GM12878 (cell line): ENCODE data around the gene ABCB4. TPM values are rescaled to one million over a fixed set of nuclear protein-coding genes. Genes with fewer than 3 reads are reported as not detected.

ENCODE experiments used
- BMI1 ChIP-seq: fragments of 450-650 bp; IDR thresholded peaks from 2 replicates; pipeline ENCODE4 v1.6.1; 2016; ENCODE audit warnings: mild to moderate bottlenecking, moderate library complexity, borderline replicate concordance
- CEBPZ ChIP-seq: fragments of 150-350 bp; IDR thresholded peaks from 2 replicates; pipeline ENCODE4 v1.6.1; 2016; ENCODE audit warnings: low read depth, low read length
- HCFC1 ChIP-seq: fragments of 150-350 bp; IDR thresholded peaks from 2 replicates; pipeline ENCODE4 v1.6.1; 2014; ENCODE audit warnings: low read length
- MTA3 ChIP-seq: IDR thresholded peaks from 2 replicates; pipeline ENCODE4 v1.6.1; 2012; ENCODE audit warnings: low read length, inconsistent platforms, borderline replicate concordance
- PKNOX1 ChIP-seq: fragments of 450-650 bp; IDR thresholded peaks from 2 replicates; pipeline ENCODE4 v1.6.1; 2016; ENCODE audit warnings: mild to moderate bottlenecking
- POU2F2 ChIP-seq: IDR thresholded peaks from 3 replicates; pipeline ENCODE4 v1.6.1; 2011; ENCODE audit warnings: low read depth, mild to moderate bottlenecking, low read length, borderline replicate concordance
- RELB ChIP-seq: fragments of 450-650 bp; IDR thresholded peaks from 2 replicates; pipeline ENCODE4 v1.6.1; 2017; ENCODE audit warnings: low read depth, mild to moderate bottlenecking, moderate library complexity
- WRNIP1 ChIP-seq: IDR thresholded peaks from 2 replicates; pipeline ENCODE4 v1.6.1; 2011; ENCODE audit warnings: low read depth, low read length, improper control_type of control experiment, borderline replicate concordance
- ZBTB40 ChIP-seq: fragments of 450-650 bp; IDR thresholded peaks from 2 replicates; pipeline ENCODE4 v1.6.1; 2016; ENCODE audit warnings: mild to moderate bottlenecking, moderate library complexity, borderline replicate concordance
- ZNF384 ChIP-seq: IDR thresholded peaks from 2 replicates; pipeline ENCODE4 v1.6.1; 2012; ENCODE audit warnings: low read depth, mild to moderate bottlenecking, low read length, improper control_type of control experiment, borderline replicate concordance
- polyA plus RNA-seq, 11 experiments: library from polyadenylated mRNA; depleted of rRNA in 4 of 11; unstranded in 6 of 11; stranded (reverse) in 5 of 11; fragments of >200 nt; fragmentation: Nextera tagmentation in 4 of 11; fragmentation: Illumina TruSeq in 1 of 11; extraction: Ambion mirVana in 4 of 11; extraction: Trizol in 1 of 11; gene quantifications; 1 replicate in 1 of 11; 2 replicates in 10 of 11; pipeline versions ENCODE4 v1.2.1 to v1.2.3, GENCODE V29; 2011 to 2016; ENCODE audit warnings: inconsistent platforms in 2 of 11, missing spikeins in 2 of 11, low read depth in 1 of 11
- total RNA-seq, 4 experiments: library from RNA; depleted of rRNA in 3 of 4; stranded (reverse); fragments of >200 nt in 3 of 4; fragmentation: Illumina TruSeq in 1 of 4; extraction: Trizol in 1 of 4; gene quantifications; 2 replicates each; pipeline versions ENCODE4 v1.2.1 to v1.2.3, GENCODE V29; 2013 to 2021

The ABCB4 gene
- total and polyA plus RNA-seq, 10 of the 15 experiments (the other 5 are each of a cell fraction or from before 2014, with no cell fraction given), result 1.9 to 8.3 (median 4.4) TPM

GRCh38 chr7:87395442-87396020 lies 79.9 kb downstream of the ABCB4 start (continued):
- TF ChIP-seq RELB (no peak), PKNOX1 (no peak), CEBPZ (no peak), MTA3 (no peak), ZNF384 (no peak), BMI1 (no peak), POU2F2 (no peak), ZBTB40 (no peak), WRNIP1 (no peak), HCFC1 (no peak)
